Brain microvascular endothelial cell (primary cell): ENCODE data around the gene PRDM16.

Source experiments
- DNase-seq: peaks from one replicate; pipeline ENCODE4 v3.0.0-alpha.2; 2020
- H3K27ac ChIP-seq: fragments of 250-450 bp; sonication (Bioruptor Pico); 2 replicates; pipeline ENCODE4 v1.5.1; 2020; ENCODE audit warnings: mild to moderate bottlenecking, moderate library complexity
- H3K27me3 ChIP-seq: fragments of 250-450 bp; sonication (Bioruptor Pico); replicated peaks from 2 replicates; pipeline ENCODE4 v1.5.1; 2020; ENCODE audit warnings: mild to moderate bottlenecking
- H3K36me3 ChIP-seq: fragments of 250-450 bp; sonication (Bioruptor Pico); replicated peaks from 2 replicates; pipeline ENCODE4 v1.5.1; 2020; ENCODE audit warnings: mild to moderate bottlenecking
- H3K4me3 ChIP-seq: 2 replicates; pipeline ENCODE4 v1.5.1; 2011; ENCODE audit warnings: low read depth, mild to moderate bottlenecking, control low read depth, low read length, moderate library complexity
- in situ Hi-C: cut with HindIII; loops from 2 replicates; pipeline ENCODE4 v1.10.0; 2017; ENCODE audit warnings: low sequenced_read_pairs, low pct_ligation_motif_present
- TF ChIP-seq, protein P1 (sequence below): IDR thresholded peaks from 2 replicates; pipeline ENCODE4 v1.5.1; 2011; ENCODE audit warnings: low read depth, mild to moderate bottlenecking, moderate library complexity, low read length, control low read depth, inconsistent platforms; ENCODE audit errors: missing control alignments

PRDM16 gene

DNA sequence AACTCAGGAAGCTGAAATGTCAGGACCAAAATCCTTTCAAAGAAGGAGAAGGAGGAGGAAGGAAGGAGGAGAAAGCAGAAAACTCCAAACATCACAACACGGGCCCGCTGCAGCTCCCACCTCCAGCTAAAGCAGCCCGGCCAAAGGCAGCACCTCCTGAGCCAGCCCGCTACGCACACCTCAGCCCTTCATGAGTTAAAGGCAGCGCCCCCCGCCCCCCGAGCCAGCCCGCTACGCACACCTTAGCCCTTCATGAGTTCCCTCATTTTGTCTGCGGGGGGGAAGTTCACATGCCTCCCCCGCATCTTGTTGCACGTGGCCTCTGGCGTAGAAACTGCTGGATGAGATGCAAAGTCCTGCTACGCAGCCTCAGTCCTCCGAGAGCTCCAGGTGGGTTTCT lies 294.8 kb downstream of the PRDM16 start:
- Histone ChIP-seq H3K27me3 (peaks cover 19% of the 10 kb centered on the region), H3K27ac (no peak overlapping the region), H3K36me3 (no peaks in the 10 kb centered on the region), H3K4me3 (no peak overlapping the region)
- in situ Hi-C loops: no loop called here
- TF ChIP-seq, protein P1, sequence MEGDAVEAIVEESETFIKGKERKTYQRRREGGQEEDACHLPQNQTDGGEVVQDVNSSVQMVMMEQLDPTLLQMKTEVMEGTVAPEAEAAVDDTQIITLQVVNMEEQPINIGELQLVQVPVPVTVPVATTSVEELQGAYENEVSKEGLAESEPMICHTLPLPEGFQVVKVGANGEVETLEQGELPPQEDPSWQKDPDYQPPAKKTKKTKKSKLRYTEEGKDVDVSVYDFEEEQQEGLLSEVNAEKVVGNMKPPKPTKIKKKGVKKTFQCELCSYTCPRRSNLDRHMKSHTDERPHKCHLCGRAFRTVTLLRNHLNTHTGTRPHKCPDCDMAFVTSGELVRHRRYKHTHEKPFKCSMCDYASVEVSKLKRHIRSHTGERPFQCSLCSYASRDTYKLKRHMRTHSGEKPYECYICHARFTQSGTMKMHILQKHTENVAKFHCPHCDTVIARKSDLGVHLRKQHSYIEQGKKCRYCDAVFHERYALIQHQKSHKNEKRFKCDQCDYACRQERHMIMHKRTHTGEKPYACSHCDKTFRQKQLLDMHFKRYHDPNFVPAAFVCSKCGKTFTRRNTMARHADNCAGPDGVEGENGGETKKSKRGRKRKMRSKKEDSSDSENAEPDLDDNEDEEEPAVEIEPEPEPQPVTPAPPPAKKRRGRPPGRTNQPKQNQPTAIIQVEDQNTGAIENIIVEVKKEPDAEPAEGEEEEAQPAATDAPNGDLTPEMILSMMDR: no peak
- no peak for DNase-seq

DNA sequence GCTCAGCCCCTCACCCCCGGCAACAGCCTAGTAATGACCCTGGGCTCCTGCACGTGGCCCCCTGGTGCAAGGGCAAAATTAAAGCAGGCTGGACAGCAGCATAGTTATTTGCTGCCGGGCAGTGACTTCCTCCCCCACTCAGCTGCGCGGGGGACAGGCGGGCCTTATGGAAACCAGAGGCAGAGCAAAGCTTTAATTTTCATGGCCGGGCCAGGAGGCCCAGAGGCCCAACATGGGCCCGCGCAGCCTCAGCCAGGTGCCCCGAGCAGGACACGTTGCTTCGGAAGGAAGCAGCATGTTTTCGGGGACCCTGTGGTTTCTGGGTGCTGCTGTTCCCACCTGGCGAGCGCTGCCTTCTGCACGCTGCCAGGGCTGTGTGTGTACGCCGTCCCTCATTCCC lies 295.5 kb downstream of the PRDM16 start:
- Histone ChIP-seq H3K36me3 (no peaks in the 10 kb centered on the region), H3K27me3 (peaks cover 17% of the 10 kb centered on the region)

DNA sequence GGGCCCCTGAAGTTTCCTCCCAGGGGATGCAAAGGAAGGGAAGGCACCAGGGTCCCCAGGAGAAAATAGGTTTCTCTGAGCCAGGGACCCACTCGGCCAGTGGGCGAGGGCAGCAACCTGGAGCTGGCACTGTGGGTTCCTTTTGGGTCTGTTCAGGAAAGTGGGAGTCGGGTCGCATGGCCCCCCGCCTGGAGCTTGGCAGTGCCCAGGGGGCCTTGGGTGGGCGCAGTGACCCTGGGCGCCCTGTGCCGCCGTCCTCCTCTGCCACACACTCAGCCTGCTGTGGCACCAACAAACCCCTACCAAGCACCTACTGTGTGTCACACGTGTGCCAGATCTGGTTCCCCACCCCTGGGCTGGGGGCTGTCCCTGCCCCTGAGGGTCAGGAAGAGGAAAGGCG lies 296.0 kb downstream of the PRDM16 start:
- no peak overlapping the region for H3K4me3 ChIP-seq
- in situ Hi-C loops: no loop called here
- peaks cover 14% of the 10 kb centered on the region for H3K27me3 ChIP-seq
- DNase-seq: no peak
- TF ChIP-seq, protein P1: no peak
- no peak overlapping the region for H3K27ac ChIP-seq
- no peaks in the 10 kb centered on the region for H3K36me3 ChIP-seq

More for the DNA sequence above, 295.5 kb downstream of the PRDM16 start:
- in situ Hi-C loops: no loop called here
- H3K27ac ChIP-seq: no peak overlapping the region
- TF ChIP-seq, protein P1: no peak
- DNase-seq: no peak
- H3K4me3 ChIP-seq: no peak overlapping the region

DNA sequence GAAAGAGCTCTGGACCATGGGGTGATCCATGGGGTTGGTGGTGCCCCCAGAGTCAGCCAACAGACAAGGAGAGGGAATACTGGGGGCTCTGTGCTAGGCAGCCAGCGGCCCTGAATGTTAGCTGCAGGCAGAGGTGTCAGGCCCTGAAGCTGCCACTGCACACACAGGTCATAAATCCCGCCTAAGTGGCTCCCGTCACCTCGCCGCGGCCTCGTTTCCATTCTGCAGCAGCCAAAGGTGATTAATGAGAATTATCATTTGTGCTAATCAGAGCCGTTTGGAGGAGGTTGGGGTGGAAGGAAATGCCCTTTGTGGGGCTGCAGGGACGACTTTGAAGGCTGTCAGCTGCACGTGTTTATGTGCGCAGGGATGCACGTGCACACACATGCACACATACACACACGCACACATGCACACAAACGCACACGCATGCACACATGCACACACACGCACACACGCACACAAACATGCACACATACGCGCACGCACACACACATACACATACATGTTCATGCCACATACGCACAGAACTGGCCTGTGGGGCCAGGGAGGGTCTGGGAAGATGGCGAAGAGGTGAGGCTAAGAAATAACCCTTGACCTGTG lies 296.6 kb downstream of the PRDM16 start:
- no peaks in the 10 kb centered on the region for H3K36me3 ChIP-seq
- TF ChIP-seq, protein P1: no peak
- H3K27ac ChIP-seq: no peak overlapping the region
- peaks cover 14% of the 10 kb centered on the region for H3K27me3 ChIP-seq
- in situ Hi-C loops: no loop called here
- H3K4me3 ChIP-seq: no peak overlapping the region
- DNase-seq: no peak

DNA sequence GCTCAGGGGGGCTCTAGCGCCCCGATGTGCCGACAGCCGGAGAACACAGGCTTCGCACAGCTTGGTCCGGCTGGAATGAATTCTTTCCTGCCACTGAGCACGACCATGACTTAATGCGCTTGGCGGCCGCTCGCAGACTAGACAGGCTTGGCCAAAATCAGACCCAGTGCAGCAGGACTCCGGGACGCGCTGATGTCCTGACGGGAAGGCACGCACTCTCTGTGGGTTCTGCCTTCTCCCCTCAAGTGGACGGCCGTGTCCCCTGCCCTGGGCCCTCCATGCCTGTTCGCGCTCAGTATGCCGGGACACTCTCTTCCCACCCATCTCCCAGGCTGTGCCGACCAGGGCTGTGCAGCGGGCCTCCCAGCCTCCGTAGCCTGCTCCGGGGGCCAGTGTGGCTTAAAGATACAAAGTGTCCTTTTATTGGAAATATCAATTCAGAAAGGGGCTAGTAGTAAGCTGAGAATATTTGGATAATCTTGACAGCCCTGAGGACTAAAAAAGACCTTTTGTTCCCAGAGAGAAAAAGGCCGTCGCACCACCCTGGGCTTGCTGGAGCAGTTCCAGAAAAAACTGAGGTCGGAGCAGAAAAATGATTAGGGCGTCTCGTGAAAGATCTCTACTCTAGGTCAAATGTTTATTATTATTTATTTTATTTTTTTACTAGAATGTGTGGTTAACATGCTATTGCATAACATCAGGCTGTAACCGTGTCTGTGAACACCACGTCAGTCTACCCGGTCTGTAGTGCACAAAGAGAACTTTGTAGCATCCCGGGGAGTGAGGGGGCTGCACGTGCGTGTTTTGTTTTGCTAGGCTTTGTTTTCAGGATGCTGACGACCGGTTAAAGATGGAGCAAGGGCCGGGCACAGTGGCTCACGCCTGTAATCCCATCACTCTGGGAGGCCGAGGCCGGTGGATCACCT lies 297.4 kb downstream of the PRDM16 start:
- in situ Hi-C loops: no loop called here
- peak; percentile 47 for DNase-seq
- TF ChIP-seq, protein P1: no peak
- Histone ChIP-seq H3K27ac (peak overlapping the region; percentile 22), H3K4me3 (no peak overlapping the region), H3K27me3 (peaks cover 14% of the 10 kb centered on the region), H3K36me3 (no peaks in the 10 kb centered on the region)
